HepG2 (cell line): ENCODE results near the gene TUBG1. TPM values are rescaled to one million over a fixed set of nuclear protein-coding genes. Genes with fewer than 3 reads are reported as not detected.
A peak's percentile ranks its signal among the peaks of the same experiment; 100 is the strongest.

Experiments used
- ESRRA ChIP-seq: sonication (generic); formaldehyde crosslinking; IDR thresholded peaks from 2 replicates; pipeline ENCODE4 v1.5.1; 2020; ENCODE audit warnings: mild to moderate bottlenecking, low read depth, missing genetic modification reagents
- FOXO1 ChIP-seq: sonication (generic); formaldehyde crosslinking; IDR thresholded peaks from 2 replicates; pipeline ENCODE4 v1.4.0; 2020; ENCODE audit warnings: missing genetic modification reagents
- JDP2 ChIP-seq: sonication (generic); formaldehyde crosslinking; IDR thresholded peaks from 2 replicates; pipeline ENCODE4 v1.8.1; 2022; ENCODE audit warnings: missing genetic modification reagents, borderline replicate concordance
- MEIS1 ChIP-seq: sonication (generic); formaldehyde crosslinking; IDR thresholded peaks from 2 replicates; pipeline ENCODE4 v1.9.0; 2021; ENCODE audit warnings: mild to moderate bottlenecking, missing genetic modification reagents, moderate library complexity, borderline replicate concordance
- MIER2 ChIP-seq: IDR thresholded peaks from 2 replicates; pipeline ENCODE4 v1.6.1; 2016; ENCODE audit warnings: missing biosample characterization, missing genetic modification reagents
- NFRKB ChIP-seq: fragments of 450-650 bp; IDR thresholded peaks from 2 replicates; pipeline ENCODE4 v1.6.1; 2017
- POGK ChIP-seq: sonication (generic); formaldehyde crosslinking; conservative IDR thresholded peaks from 2 replicates; pipeline ENCODE4 v1.8.0; 2022; ENCODE audit warnings: mild to moderate bottlenecking, moderate library complexity, missing genetic modification reagents
- PRDM4 ChIP-seq: sonication (generic); formaldehyde crosslinking; IDR thresholded peaks from 2 replicates; pipeline ENCODE4 v1.9.0; 2021; ENCODE audit warnings: missing genetic modification reagents, borderline replicate concordance
- REXO4 ChIP-seq: sonication (generic); formaldehyde crosslinking; IDR thresholded peaks from 2 replicates; pipeline ENCODE4 v1.8.0; 2022; ENCODE audit warnings: missing genetic modification reagents, mild to moderate bottlenecking, borderline replicate concordance
- SMAD3 ChIP-seq: sonication (generic); formaldehyde crosslinking; IDR thresholded peaks from 2 replicates; pipeline ENCODE4 v1.4.0; 2020; ENCODE audit warnings: missing genetic modification reagents
- TBP ChIP-seq: sonication (generic); formaldehyde crosslinking; IDR thresholded peaks from 2 replicates; pipeline ENCODE4 v1.5.0; 2020; ENCODE audit warnings: missing genetic modification reagents
- TEAD2 ChIP-seq: sonication (generic); formaldehyde crosslinking; IDR thresholded peaks from 2 replicates; pipeline ENCODE4 v1.9.0; 2021; ENCODE audit warnings: missing genetic modification reagents
- ZFP36L1 ChIP-seq: sonication (generic); formaldehyde crosslinking; IDR thresholded peaks from 2 replicates; pipeline ENCODE4 v1.8.0; 2022; ENCODE audit warnings: mild to moderate bottlenecking, missing genetic modification reagents, moderate library complexity
- ZFP62 ChIP-seq: sonication (generic); formaldehyde crosslinking; IDR thresholded peaks from 2 replicates; pipeline ENCODE4 v1.4.0; 2020; ENCODE audit warnings: missing genetic modification reagents
- ZHX1 ChIP-seq: sonication (generic); formaldehyde crosslinking; IDR thresholded peaks from 2 replicates; pipeline ENCODE4 v1.8.1; 2022; ENCODE audit warnings: low read depth, mild to moderate bottlenecking, missing genetic modification reagents
- ZNF24 ChIP-seq: fragments of 450-650 bp; IDR thresholded peaks from 2 replicates; pipeline ENCODE4 v1.6.1; 2017; ENCODE audit warnings: antibody characterized with exemption, mild to moderate bottlenecking
- ZNF280D ChIP-seq: sonication (generic); formaldehyde crosslinking; IDR thresholded peaks from 2 replicates; pipeline ENCODE4 v1.5.1; 2020; ENCODE audit warnings: mild to moderate bottlenecking, missing genetic modification reagents
- ZNF691 ChIP-seq: sonication (generic); formaldehyde crosslinking; IDR thresholded peaks from 2 replicates; pipeline ENCODE4 v1.4.0; 2020; ENCODE audit warnings: missing genetic modification reagents, low read depth, mild to moderate bottlenecking, borderline replicate concordance
- polyA plus RNA-seq, 8 experiments: library from polyadenylated mRNA; depleted of rRNA in 3 of 8; stranded (reverse) in 7 of 8; unstranded in 1 of 8; fragments of >200 nt; fragmentation: Illumina TruSeq in 4 of 8; extraction: Trizol in 4 of 8; gene quantifications; 2 replicates each; pipeline versions ENCODE4 v1.2.1 to v1.2.3, GENCODE V29; 2011 to 2016; ENCODE audit warnings: low read depth in 4 of 8, missing spikeins in 1 of 8, mixed read lengths in 1 of 8; ENCODE audit not compliant: insufficient read depth in 1 of 8
- total RNA-seq, 5 experiments: library from RNA; depleted of rRNA; stranded (reverse); fragments of >200 nt; fragmentation: Illumina TruSeq; extraction: Trizol; gene quantifications; 2 replicates each; pipeline ENCODE4 v1.2.3, GENCODE V29; 2016; ENCODE audit warnings: low read depth in 1 of 5

The TUBG1 gene
- total and polyA plus RNA-seq, 2 of the 13 experiments (the other 11 are each of a cell fraction or from before 2014, with no cell fraction given): 74.1 to 137 TPM

- TF ChIP-seq POGK (CRISPR knock-in tag): peak; percentile 38
- peak; percentile 80 for TF ChIP-seq ZNF280D (CRISPR knock-in tag)
- TF ChIP-seq ZHX1 (CRISPR knock-in tag): no peak; the same call in 1 of the 2 replicates
- peak; percentile 35; the same call in 1 of the 2 replicates for TF ChIP-seq MEIS1 (CRISPR knock-in tag)
- TF ChIP-seq JDP2 (CRISPR knock-in tag): no peak
- TF ChIP-seq REXO4: no peak
- TF ChIP-seq TEAD2 (CRISPR knock-in tag): no peak
- TF ChIP-seq TBP: no peak
- peak; percentile 85; the same call in 1 of the 2 replicates for TF ChIP-seq ZFP36L1 (CRISPR knock-in tag)
- TF ChIP-seq ZNF691: no peak
- no peak for TF ChIP-seq NFRKB
- peak; percentile 45 for TF ChIP-seq ESRRA (CRISPR knock-in tag)
- peak; percentile 38; the same call in 1 of the 2 replicates for TF ChIP-seq FOXO1
- TF ChIP-seq ZFP62: 0 out of 2 replicates have a peak, but pooled peaks have one; percentile 69
- 0 out of 2 replicates have a peak, but pooled peaks have one; percentile 60 for TF ChIP-seq PRDM4
- TF ChIP-seq SMAD3 (CRISPR knock-in tag): peak; percentile 86
- TF ChIP-seq MIER2 (CRISPR knock-in tag): no peak
- peak; percentile 20; the same call in 1 of the 2 replicates for TF ChIP-seq ZNF24
Observed at GRCh38 chr17:42577532-42578281, 31.8 kb upstream of the TUBG1 start, which contains the start of gene PSMC3IP (continued).
